AG04450 (cell line): ENCODE results near the gene PBX2. TPM values are rescaled to one million over a fixed set of nuclear protein-coding genes. Genes with fewer than 3 reads are reported as not detected.

Experiments used
- CTCF ChIA-PET: fragments of 300-600, 350-600 bp; formaldehyde crosslinking; extraction: SDS; loops from one replicate; lab custom pipeline; 2022; ENCODE audit warnings: antibody characterized with exemption, inconsistent platforms; lab: Charles Lee
- POLR2A ChIA-PET: fragments of 350-600 bp; formaldehyde crosslinking; extraction: SDS; loops from one replicate; lab custom pipeline; 2021; ENCODE audit warnings: antibody characterized with exemption, inconsistent platforms; lab: Yijun Ruan, JAX
- DNase-seq: peaks from one replicate; pipeline ENCODE4 v3.0.0-alpha.2; 2011; ENCODE audit warnings: low read depth, low spot score
- H3K27ac ChIP-seq: one replicate; pipeline ENCODE4 v1.5.1; 2012; ENCODE audit warnings: low read depth, low read length, control low read depth
- H3K27me3 ChIP-seq: one replicate; pipeline ENCODE4 v1.6.0; 2012; ENCODE audit warnings: low read length; ENCODE audit not compliant: control insufficient read depth, insufficient read depth
- H3K4me3 ChIP-seq: 2 replicates; pipeline ENCODE4 v1.5.1; 2011; ENCODE audit warnings: mild to moderate bottlenecking, low read depth, low read length, control low read depth
- H3K9me3 ChIP-seq: 2 replicates; pipeline ENCODE4 v1.5.1; 2012; ENCODE audit warnings: low read length; ENCODE audit not compliant: control insufficient read depth, insufficient read depth
- polyA plus RNA-seq: library from polyadenylated mRNA; depleted of rRNA; stranded (reverse); fragments of >200 nt; gene quantifications from 2 replicates; pipeline ENCODE4 v1.2.3, GENCODE V29; 2011; rRNA removed
- small RNA-seq: library from RNA; depleted of rRNA; stranded (forward); fragments of <200 nt; gene quantifications from one replicate; pipeline ENCODE3, GENCODE V24; 2012; ENCODE audit warnings: low read depth; ENCODE audit not compliant: insufficient read length
- TF ChIP-seq, protein P1 (sequence below): IDR thresholded peaks from 2 replicates; pipeline ENCODE4 v1.5.1; 2011; ENCODE audit warnings: low read depth, low read length, control low read depth, inconsistent platforms

PBX2 gene
- polyA plus RNA-seq, 1 experiment = 56.5 TPM

GRCh38 chr6:32139590-32139989 lies 50.4 kb downstream of the PBX2 start:
- peaks cover 11% of the 10 kb centered on the region for H3K27me3 ChIP-seq
- TF ChIP-seq, protein P1, sequence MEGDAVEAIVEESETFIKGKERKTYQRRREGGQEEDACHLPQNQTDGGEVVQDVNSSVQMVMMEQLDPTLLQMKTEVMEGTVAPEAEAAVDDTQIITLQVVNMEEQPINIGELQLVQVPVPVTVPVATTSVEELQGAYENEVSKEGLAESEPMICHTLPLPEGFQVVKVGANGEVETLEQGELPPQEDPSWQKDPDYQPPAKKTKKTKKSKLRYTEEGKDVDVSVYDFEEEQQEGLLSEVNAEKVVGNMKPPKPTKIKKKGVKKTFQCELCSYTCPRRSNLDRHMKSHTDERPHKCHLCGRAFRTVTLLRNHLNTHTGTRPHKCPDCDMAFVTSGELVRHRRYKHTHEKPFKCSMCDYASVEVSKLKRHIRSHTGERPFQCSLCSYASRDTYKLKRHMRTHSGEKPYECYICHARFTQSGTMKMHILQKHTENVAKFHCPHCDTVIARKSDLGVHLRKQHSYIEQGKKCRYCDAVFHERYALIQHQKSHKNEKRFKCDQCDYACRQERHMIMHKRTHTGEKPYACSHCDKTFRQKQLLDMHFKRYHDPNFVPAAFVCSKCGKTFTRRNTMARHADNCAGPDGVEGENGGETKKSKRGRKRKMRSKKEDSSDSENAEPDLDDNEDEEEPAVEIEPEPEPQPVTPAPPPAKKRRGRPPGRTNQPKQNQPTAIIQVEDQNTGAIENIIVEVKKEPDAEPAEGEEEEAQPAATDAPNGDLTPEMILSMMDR = no peak
- ChIA-PET POLR2A (no interaction called here), CTCF (interaction anchor here (0.7 to 1.3 kb wide), 2 partner anchors 56 to 643 kb away, joined by 3 to 9 read pairs; no protein-coding TSS in a partner anchor)
- DNase-seq = no peak
- H3K27ac ChIP-seq = no peak overlapping the region
- H3K4me3 ChIP-seq = no peak overlapping the region
- no peaks in the 10 kb centered on the region for H3K9me3 ChIP-seq

DNA sequence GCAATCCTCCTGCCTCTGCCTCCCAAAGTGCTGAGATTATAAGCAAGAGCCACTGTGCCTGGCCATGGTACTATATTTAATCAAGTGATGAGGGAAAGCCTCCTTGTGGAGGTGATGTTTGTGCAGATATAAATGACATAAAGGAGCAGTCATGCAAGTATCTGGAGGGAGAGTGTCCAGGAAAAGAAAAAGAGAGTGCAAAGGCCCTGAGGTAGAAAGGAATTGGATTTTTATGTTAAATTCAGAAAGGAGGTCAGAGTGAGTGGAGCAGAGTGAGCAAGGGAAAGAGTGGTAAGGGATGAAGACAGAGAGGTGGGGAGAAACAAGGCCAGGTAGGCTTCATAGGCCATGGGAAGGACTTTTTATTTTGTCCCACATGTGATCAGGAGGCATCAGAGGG lies 52.5 kb downstream of the PBX2 start:
- DNase-seq = no peak
- TF ChIP-seq, protein P1 = no peak
- Histone ChIP-seq H3K9me3 (no peaks in the 10 kb centered on the region), H3K27me3 (peaks cover 11% of the 10 kb centered on the region), H3K4me3 (no peak overlapping the region), H3K27ac (no peak overlapping the region)
- ChIA-PET CTCF (no interaction called here), POLR2A (interaction anchor here (0.7 kb wide), 1 partner anchor 34 kb away, joined by 3 read pairs; no protein-coding TSS in a partner anchor)

Small RNA genes lying within 50 kb of the gene (small RNA-seq; reads per million reads assigned to genes)
- gene AL662884.1 (not detected), gene MIR6833 (not detected)

Other genes starting within 250 kb of the PBX2 start
- 13.3 and 14.0 TPM in 2 replicates for gene CFB, start 244.1 kb downstream of the PBX2 start, polyA plus RNA-seq
- gene NELFE, start 231.2 kb downstream of the PBX2 start, polyA plus RNA-seq = 51.4 and 55.7 TPM in 2 replicates
- gene SKIC2, start 231.0 kb downstream of the PBX2 start, polyA plus RNA-seq = 26.0 and 30.4 TPM in 2 replicates
- gene DXO, start 218.1 kb downstream of the PBX2 start, polyA plus RNA-seq = 11.4 and 14.9 TPM in 2 replicates
- 7.5 and 7.6 TPM in 2 replicates for gene C4A, start 208.1 kb downstream of the PBX2 start, polyA plus RNA-seq
- gene C4B, start 175.4 kb downstream of the PBX2 start, polyA plus RNA-seq = 5.8 and 7.8 TPM in 2 replicates
- gene CYP21A2, start 151.8 kb downstream of the PBX2 start, polyA plus RNA-seq = 0.05 and 0.06 TPM in 2 replicates
- gene TNXB, start 80.9 kb downstream of the PBX2 start, polyA plus RNA-seq = 0.25 and 0.35 TPM in 2 replicates
- gene ATF6B, start 62.0 kb downstream of the PBX2 start, polyA plus RNA-seq = 39.2 and 60.0 TPM in 2 replicates
- 3.1 and 3.8 TPM in 2 replicates for gene FKBPL, start 59.9 kb downstream of the PBX2 start, polyA plus RNA-seq
- 0.27 and 0.47 TPM in 2 replicates for gene PRRT1, start 38.3 kb downstream of the PBX2 start, polyA plus RNA-seq
- 12.6 and 14.1 TPM in 2 replicates for gene PPT2, start 36.1 kb downstream of the PBX2 start, polyA plus RNA-seq
- gene EGFL8, start 25.6 kb downstream of the PBX2 start, polyA plus RNA-seq = 2.5 and 2.8 TPM in 2 replicates
- gene AGPAT1, start 14.1 kb downstream of the PBX2 start, polyA plus RNA-seq = 97.1 and 116 TPM in 2 replicates
- gene RNF5, start 11.8 kb downstream of the PBX2 start, polyA plus RNA-seq = 33.3 TPM in 2 replicates
- gene AGER, start 5.9 kb downstream of the PBX2 start, polyA plus RNA-seq = 2.4 and 2.6 TPM in 2 replicates
- gene GPSM3, start 2.4 kb upstream of the PBX2 start, polyA plus RNA-seq = 4.7 and 6.0 TPM in 2 replicates
- 0.37 and 0.55 TPM in 2 replicates for gene NOTCH4, start 33.9 kb upstream of the PBX2 start, polyA plus RNA-seq
- not detected in 2 replicates for gene TSBP1, start 181.7 kb upstream of the PBX2 start, polyA plus RNA-seq
- gene BTNL2, start 217.0 kb upstream of the PBX2 start, polyA plus RNA-seq = not detected in 2 replicates
- gene HLA-DRA, start 249.7 kb upstream of the PBX2 start, polyA plus RNA-seq = not detected in 2 replicates